ENCODE measurements around the gene PLPP4. TPM values are rescaled to one million over a fixed set of nuclear protein-coding genes. Genes with fewer than 3 reads are reported as not detected.
A peak's percentile ranks its signal among the peaks of the same experiment; 100 is the strongest.

PLPP4 gene
- total and polyA plus RNA-seq, 2 donors = 0.52 to 3.6 TPM

DNA sequence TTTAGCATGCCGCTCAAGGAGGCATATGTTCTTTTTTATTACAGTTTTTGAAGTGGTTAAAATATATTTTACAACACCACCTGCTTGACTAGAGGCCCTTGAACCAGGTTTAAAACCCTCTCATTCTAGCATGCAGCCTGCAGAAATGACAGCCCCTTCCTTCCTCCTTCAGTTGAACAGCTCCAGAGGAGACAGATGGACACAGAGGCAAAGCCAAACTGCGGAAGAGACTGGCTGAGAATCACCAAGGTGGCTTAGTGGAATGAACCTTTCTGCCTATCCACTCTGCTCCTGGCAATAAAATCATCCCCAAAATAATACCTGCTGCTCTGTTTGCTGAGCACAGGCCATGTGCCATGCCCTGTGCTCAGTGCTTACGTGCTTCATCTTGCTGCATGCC is 23.9 kb upstream of the PLPP4 start:
- Histone ChIP-seq H3K4me3 (ENCODE audit: low read depth, low read length) (no peak overlapping the region), H3K36me3 (ENCODE audit: insufficient read depth) (no peaks in the 10 kb centered on the region), H3K4me1 (ENCODE audit: insufficient read depth) (no peaks in the 10 kb centered on the region), H3K27ac (ENCODE audit: low read depth) (no peak overlapping the region)
- DNase-seq (ENCODE audit: extremely low spot score) = no peak
- 68% methylated on average over 3 of the region's 3 CpGs for WGBS

DNA sequence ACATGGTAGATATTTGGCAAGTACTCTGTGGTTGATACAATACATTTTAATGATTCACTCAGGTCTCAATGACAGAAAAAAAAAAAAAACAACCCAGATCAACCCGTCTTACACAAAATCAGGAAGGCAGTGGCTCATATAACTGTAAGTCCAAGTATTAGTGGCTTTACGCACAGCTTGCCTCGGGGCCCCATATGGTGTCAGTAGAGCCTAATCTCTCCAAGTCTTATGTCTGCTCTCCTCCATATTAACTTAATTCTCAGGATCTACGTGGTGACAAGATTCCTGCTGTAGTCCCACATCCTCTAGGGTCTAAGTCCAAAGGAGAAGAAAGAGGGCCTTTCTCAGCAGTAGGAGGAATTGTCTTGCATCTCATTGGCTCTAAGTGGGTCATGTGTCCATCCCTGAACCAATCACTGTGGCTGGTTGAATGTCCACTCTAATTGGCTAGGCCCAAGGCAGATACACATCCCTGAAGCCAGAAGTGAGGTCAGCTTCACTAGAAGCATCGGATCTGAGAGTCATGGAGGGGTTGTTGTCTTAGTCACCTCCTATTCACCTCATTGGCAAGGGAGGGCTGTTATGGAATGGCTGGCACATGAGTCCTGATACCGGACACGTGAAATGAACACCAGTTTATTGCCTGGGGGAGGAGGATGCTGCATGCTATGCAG is 20.5 kb upstream of the PLPP4 start:
- WGBS = 76% methylated on average over 7 of the region's 7 CpGs
- no peak overlapping the region for H3K27ac ChIP-seq (ENCODE audit: low read depth)
- H3K36me3 ChIP-seq (ENCODE audit: insufficient read depth) = no peaks in the 10 kb centered on the region

GRCh38 chr10:120437541-120437940 is 19.5 kb upstream of the PLPP4 start:
- Histone ChIP-seq H3K27ac (ENCODE audit: low read depth) (no peak overlapping the region), H3K4me1 (ENCODE audit: insufficient read depth) (no peaks in the 10 kb centered on the region), H3K36me3 (ENCODE audit: insufficient read depth) (no peaks in the 10 kb centered on the region), H3K4me3 (ENCODE audit: low read depth, low read length) (no peak overlapping the region)
- 67% methylated on average over 2 of the region's 2 CpGs for WGBS
- DNase-seq (ENCODE audit: extremely low spot score) = no peak

More for the DNA sequence above, 20.5 kb upstream of the PLPP4 start:
- Histone ChIP-seq H3K4me1 (ENCODE audit: insufficient read depth) (no peaks in the 10 kb centered on the region), H3K4me3 (ENCODE audit: low read depth, low read length) (no peak overlapping the region)
- DNase-seq (ENCODE audit: extremely low spot score) = no peak

GRCh38 chr10:120451968-120452367 is 5.1 kb upstream of the PLPP4 start:
- no peak overlapping the region for H3K4me3 ChIP-seq (ENCODE audit: low read depth, low read length)
- 30% methylated on average over 3 of the region's 3 CpGs for WGBS
- H3K4me1 ChIP-seq (ENCODE audit: insufficient read depth) = no peaks in the 10 kb centered on the region
- DNase-seq (ENCODE audit: extremely low spot score) = no peak
- H3K27ac ChIP-seq (ENCODE audit: low read depth) = no peak overlapping the region
- no peaks in the 10 kb centered on the region for H3K36me3 ChIP-seq (ENCODE audit: insufficient read depth)

DNA sequence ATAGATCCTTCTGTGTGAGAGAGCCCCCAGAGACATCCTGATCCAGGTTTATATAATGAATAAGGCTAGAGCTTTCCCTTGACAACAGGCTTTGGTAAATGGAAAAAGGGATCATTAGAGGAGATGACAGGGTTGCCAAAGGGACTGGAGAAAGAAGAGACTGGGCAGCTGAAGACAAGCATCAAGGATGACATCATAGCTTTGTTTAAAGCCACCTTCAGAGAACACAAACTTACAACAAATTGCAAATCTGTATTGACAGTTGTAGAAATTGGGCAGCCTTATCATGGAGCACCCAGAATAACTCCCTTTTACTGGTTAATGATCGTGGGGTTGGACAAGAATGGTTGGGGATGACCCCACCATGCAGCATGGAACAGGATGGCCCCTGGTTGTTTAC is 3.7 kb upstream of the PLPP4 start:
- H3K27ac ChIP-seq (ENCODE audit: low read depth) = no peak overlapping the region
- DNase-seq (ENCODE audit: extremely low spot score) = no peak
- no peak overlapping the region for H3K4me3 ChIP-seq (ENCODE audit: low read depth, low read length)
- 63% methylated on average over 1 of the region's 1 CpG for WGBS
- H3K36me3 ChIP-seq (ENCODE audit: insufficient read depth) = no peaks in the 10 kb centered on the region
- peaks cover 2% of the 10 kb centered on the region for H3K4me1 ChIP-seq (ENCODE audit: insufficient read depth)

GRCh38 chr10:120453886-120454285 is 3.1 kb upstream of the PLPP4 start:
- 69% methylated on average over 3 of the region's 3 CpGs for whole genome bisulfite sequencing
- Histone ChIP-seq H3K4me1 (ENCODE audit: insufficient read depth) (peaks cover 2% of the 10 kb centered on the region), H3K36me3 (ENCODE audit: insufficient read depth) (no peaks in the 10 kb centered on the region), H3K27ac (ENCODE audit: low read depth) (no peak overlapping the region), H3K4me3 (ENCODE audit: low read depth, low read length) (no peak overlapping the region)
- no peak for DNase-seq (ENCODE audit: extremely low spot score)

DNA sequence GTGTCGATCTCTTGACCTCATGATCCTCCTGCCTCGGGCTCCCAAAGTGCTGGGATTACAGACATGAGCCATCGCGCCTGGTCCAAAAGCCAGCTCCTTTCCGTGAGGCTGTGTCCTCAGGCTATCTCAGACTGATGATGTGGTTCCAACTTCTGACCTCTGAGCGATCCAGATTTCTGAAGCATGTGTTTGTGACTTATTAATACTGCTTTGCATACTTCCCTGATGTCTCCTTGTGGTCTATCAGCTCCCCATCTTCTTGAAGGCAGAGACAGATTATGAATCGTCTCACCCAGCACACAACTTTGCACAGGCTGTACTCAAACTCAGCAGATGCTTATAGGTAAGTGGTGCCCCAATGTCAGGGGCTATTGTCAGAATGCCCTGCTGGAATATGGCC is 2.0 kb upstream of the PLPP4 start:
- DNase-seq (ENCODE audit: extremely low spot score) = no peak
- H3K4me1 ChIP-seq (ENCODE audit: insufficient read depth) = peaks cover 2% of the 10 kb centered on the region
- WGBS = 74% methylated on average over 7 of the region's 7 CpGs
- no peaks in the 10 kb centered on the region for H3K36me3 ChIP-seq (ENCODE audit: insufficient read depth)
- H3K27ac ChIP-seq (ENCODE audit: low read depth) = no peak overlapping the region
- H3K4me3 ChIP-seq (ENCODE audit: low read depth, low read length) = no peak overlapping the region

GRCh38 chr10:120455606-120456005 is 1.4 kb upstream of the PLPP4 start:
- Histone ChIP-seq H3K27ac (ENCODE audit: low read depth) (no peak overlapping the region), H3K4me1 (ENCODE audit: insufficient read depth) (peaks cover 2% of the 10 kb centered on the region), H3K36me3 (ENCODE audit: insufficient read depth) (no peaks in the 10 kb centered on the region), H3K4me3 (ENCODE audit: low read depth, low read length) (no peak overlapping the region)
- DNase-seq (ENCODE audit: extremely low spot score) = no peak
- WGBS = 58% methylated on average over 3 of the region's 3 CpGs

DNA sequence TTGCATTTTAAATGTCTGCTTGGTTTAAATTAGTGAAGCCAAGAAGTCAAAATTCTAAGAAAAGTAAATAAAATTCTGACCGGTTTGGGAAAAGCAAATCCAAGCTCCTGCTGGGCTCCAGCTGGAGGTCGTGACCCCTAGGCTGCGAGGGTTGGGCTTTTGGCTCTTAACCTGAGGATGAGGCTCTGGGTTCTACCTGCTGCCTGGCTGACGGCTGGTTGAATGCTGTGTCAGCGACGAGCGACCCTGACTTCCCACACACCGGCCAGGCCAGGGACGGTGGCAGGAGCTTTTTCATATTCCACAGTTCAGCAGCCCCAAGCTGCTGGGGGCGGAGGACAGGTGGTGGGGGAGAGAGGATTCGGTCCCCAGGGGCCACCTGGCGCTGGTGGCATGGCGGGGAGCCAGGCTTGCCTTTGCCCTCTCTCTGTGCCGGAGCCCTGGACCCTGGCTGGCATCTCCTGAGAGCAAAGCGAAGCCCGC is 843 bp upstream of the PLPP4 start:
- Histone ChIP-seq H3K36me3 (ENCODE audit: insufficient read depth) (no peaks in the 10 kb centered on the region), H3K4me1 (ENCODE audit: insufficient read depth) (peaks cover 2% of the 10 kb centered on the region), H3K4me3 (ENCODE audit: low read depth, low read length) (peak overlapping the region; percentile 53), H3K27ac (ENCODE audit: low read depth) (no peak overlapping the region)
- DNase-seq (ENCODE audit: extremely low spot score) = no peak
- WGBS = 7% methylated on average over 16 of the region's 16 CpGs

DNA sequence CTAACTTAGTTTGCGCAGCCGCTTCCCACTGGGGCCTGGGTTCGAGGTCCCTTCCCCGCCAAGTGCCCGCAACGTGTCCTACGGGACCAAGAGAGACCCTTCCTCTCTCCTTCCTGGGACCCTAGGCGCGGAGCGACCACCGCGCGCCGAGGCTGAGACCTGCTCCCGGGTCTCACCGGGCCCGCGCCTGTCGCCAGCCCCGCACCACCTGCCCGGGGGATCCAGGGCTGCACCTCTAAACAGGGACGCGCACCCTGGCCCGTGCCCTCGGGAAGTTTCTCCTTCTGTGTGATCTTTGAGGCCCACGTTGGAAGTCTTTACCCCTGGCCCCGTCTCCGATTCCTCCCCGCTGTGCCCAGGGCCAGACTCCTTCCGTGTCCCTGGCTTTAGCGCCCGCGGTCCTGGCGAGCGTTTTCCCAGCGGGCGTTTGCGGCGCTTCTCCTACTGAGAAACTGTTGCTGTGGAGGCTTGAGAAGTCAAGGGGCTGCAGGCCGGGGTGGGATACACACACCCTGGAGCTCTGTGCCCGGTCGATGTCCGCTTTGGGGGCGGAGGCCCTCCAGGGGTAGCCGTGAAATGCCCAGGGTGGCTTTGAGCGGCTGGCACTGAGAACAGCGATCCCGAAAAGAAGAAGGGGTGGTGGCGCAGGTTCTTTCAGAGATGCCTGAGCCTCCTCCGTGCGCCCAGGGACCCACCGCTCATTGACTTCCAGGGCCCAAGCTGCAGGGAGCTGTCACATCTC is 575 bp downstream of the PLPP4 start:
- Histone ChIP-seq H3K4me1 (ENCODE audit: insufficient read depth) (peaks cover 2% of the 10 kb centered on the region), H3K4me3 (ENCODE audit: low read depth, low read length) (peak overlapping the region; percentile 53), H3K27ac (ENCODE audit: low read depth) (no peak overlapping the region), H3K36me3 (ENCODE audit: insufficient read depth) (no peaks in the 10 kb centered on the region)
- WGBS = 10% methylated on average over 52 of the region's 52 CpGs
- DNase-seq (ENCODE audit: extremely low spot score) = no peak

DNA sequence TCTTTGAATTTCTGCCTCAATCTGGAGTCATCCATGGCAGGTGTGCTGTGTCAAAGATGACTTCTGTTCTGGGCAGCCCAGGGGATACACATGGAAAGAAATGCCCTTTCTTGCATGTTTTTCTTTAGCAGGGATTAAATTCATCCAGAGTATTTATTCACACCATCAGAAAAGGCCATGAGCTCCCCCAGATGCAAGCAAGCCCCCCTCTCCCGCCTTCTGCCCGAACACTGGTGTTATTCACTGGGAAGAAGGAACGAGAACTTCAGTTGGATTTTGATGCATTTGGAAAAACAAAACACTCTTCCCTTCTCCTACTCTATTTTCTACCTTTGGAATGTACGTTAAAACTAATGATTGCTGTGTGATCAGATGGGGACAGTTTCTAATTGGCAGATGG is 1.4 kb downstream of the PLPP4 start:
- 39% methylated on average over 4 of the region's 4 CpGs for WGBS
- H3K4me1 ChIP-seq (ENCODE audit: insufficient read depth) = peaks cover 2% of the 10 kb centered on the region
- no peaks in the 10 kb centered on the region for H3K36me3 ChIP-seq (ENCODE audit: insufficient read depth)
- no peak for DNase-seq (ENCODE audit: extremely low spot score)
- no peak overlapping the region for H3K27ac ChIP-seq (ENCODE audit: low read depth)
- H3K4me3 ChIP-seq (ENCODE audit: low read depth, low read length) = no peak overlapping the region

DNA sequence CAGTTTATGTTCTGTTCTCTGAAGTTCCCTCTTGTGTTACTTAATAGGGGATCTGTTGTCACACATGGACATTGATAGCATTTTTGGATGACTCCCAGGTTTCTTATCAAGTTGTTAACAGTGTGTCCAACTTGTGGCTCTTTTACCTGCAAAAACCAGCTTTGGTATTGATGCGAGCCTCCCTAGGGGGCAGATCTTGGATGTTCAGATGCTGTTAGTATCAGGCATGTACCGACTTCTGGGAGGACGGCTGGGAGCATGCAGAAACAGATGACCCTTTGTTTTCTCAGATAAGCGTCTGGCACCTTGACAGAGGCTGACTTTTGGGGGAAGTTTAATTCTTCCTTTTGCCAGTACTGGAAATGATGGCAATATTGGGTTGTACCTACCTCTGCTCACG is 2.2 kb downstream of the PLPP4 start:
- 25% methylated on average over 5 of the region's 5 CpGs for WGBS
- H3K27ac ChIP-seq (ENCODE audit: low read depth) = no peak overlapping the region

DNA sequence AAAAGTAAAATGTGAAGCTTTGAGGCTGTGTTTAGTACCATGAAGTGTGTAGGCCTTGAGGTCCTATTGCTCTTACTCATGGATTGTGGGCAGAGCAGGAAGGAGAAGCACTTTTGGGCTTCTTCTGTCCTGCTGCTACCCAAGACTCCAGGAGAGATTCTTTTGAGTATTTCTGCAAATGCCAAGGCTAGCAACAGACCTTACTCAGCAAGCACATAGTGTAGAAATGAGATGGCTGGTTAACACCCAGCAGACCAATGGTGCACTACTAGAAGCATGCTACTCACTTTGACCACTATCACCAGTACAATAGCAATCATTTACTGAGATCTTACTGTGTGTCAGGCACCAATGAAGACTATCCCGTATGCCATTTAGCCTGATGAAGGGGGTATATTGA is 3.2 kb downstream of the PLPP4 start:
- H3K4me1 ChIP-seq (ENCODE audit: insufficient read depth) = peaks cover 2% of the 10 kb centered on the region
- no peak overlapping the region for H3K4me3 ChIP-seq (ENCODE audit: low read depth, low read length)
- H3K36me3 ChIP-seq (ENCODE audit: insufficient read depth) = no peaks in the 10 kb centered on the region
- 90% methylated on average over 1 of the region's 1 CpG for WGBS
- DNase-seq (ENCODE audit: extremely low spot score) = no peak
- H3K27ac ChIP-seq (ENCODE audit: low read depth) = no peak overlapping the region

More for the DNA sequence above, 2.2 kb downstream of the PLPP4 start:
- Histone ChIP-seq H3K4me3 (ENCODE audit: low read depth, low read length) (no peak overlapping the region), H3K36me3 (ENCODE audit: insufficient read depth) (no peaks in the 10 kb centered on the region), H3K4me1 (ENCODE audit: insufficient read depth) (peaks cover 2% of the 10 kb centered on the region)
- DNase-seq (ENCODE audit: extremely low spot score) = no peak

DNA sequence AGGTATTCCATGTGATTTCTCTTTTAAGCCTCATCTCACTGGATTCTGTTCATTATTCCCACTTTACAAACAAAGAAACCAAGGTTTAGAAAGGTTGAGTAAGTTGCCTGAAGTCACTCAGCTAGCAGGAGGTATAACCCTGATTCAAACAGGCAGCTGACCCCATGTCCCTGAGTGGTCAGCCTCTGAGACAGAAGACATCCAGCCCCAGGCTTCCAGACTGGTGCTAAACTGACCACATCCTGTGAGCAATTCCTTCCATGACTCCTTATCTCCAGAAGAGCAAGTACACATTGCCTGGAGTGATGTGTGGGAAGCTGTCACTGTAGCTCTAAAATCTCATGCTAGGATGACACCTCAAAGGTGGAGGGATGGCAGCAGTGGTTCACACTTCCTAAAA is 3.7 kb downstream of the PLPP4 start:
- no peaks in the 10 kb centered on the region for H3K36me3 ChIP-seq (ENCODE audit: insufficient read depth)

More for the DNA sequence above, 3.7 kb downstream of the PLPP4 start:
- H3K4me3 ChIP-seq (ENCODE audit: low read depth, low read length) = no peak overlapping the region
- DNase-seq (ENCODE audit: extremely low spot score) = no peak
- peaks cover 2% of the 10 kb centered on the region for H3K4me1 ChIP-seq (ENCODE audit: insufficient read depth)
- H3K27ac ChIP-seq (ENCODE audit: low read depth) = no peak overlapping the region
